WTC11 (cell line): ENCODE results near the gene PKIB. TPM values are rescaled to one million over a fixed set of nuclear protein-coding genes. Genes with fewer than 3 reads are reported as not detected.

ENCODE experiments used
- ATAC-seq: fragments of 200-7000 bp; cut with Tn5 transposase; 2 replicates; pipeline ENCODE4 v1.10.0; 2021; ENCODE audit warnings: mild to moderate bottlenecking, moderate library complexity
- CTCF ChIA-PET: fragments of 300-600 bp; sonication (Branson Sonifier 250); formaldehyde crosslinking; loops from one replicate; lab custom pipeline; 2021; ENCODE audit warnings: antibody characterized with exemption; lab: Charles Lee
- POLR2A ChIA-PET: fragments of 350-600 bp; sonication (Branson Sonifier 250); formaldehyde crosslinking; loops from one replicate; lab custom pipeline; 2021; ENCODE audit warnings: antibody characterized with exemption; lab: Charles Lee
- DNase-seq: peaks from one replicate; pipeline ENCODE4 v3.0.0; 2021; ENCODE audit warnings: low spot score
- H3K27ac Mint-ChIP-seq: 2 replicates; pipeline ENCODE4 v1.8.0; 2021; ENCODE audit warnings: mixed read lengths
- H3K27me3 Mint-ChIP-seq: 2 replicates; pipeline ENCODE4 v1.8.0; 2021; ENCODE audit warnings: low read depth, mild to moderate bottlenecking, moderate library complexity, mixed read lengths
- H3K36me3 Mint-ChIP-seq: 2 replicates; pipeline ENCODE4 v1.8.0; 2021; ENCODE audit warnings: mixed read lengths
- H3K4me1 Mint-ChIP-seq: 2 replicates; pipeline ENCODE4 v1.8.0; 2022; ENCODE audit warnings: mixed read lengths
- H3K4me3 Mint-ChIP-seq: 2 replicates; pipeline ENCODE4 v1.8.0; 2021; ENCODE audit warnings: mild to moderate bottlenecking, moderate library complexity, mixed read lengths
- H3K9me3 Mint-ChIP-seq: 2 replicates; pipeline ENCODE4 v1.8.0; 2021; ENCODE audit warnings: mixed read lengths
- CBFB ChIP-seq: sonication (generic); formaldehyde crosslinking; IDR thresholded peaks from 2 replicates; pipeline ENCODE4 v1.8.1; 2022; ENCODE audit warnings: mild to moderate bottlenecking, low read depth, missing genetic modification reagents
- ELF4 ChIP-seq: sonication (generic); formaldehyde crosslinking; IDR thresholded peaks from 2 replicates; pipeline ENCODE4 v1.8.1; 2022; ENCODE audit warnings: low read depth, mild to moderate bottlenecking, moderate library complexity, missing genetic modification reagents
- EMX1 ChIP-seq: fragments of 250-450 bp; sonication (Bioruptor Pico); IDR thresholded peaks from 2 replicates; pipeline ENCODE4 v1.8.0; 2021; ENCODE audit warnings: mild to moderate bottlenecking
- ETV6 ChIP-seq: sonication (generic); formaldehyde crosslinking; IDR thresholded peaks from 2 replicates; pipeline ENCODE4 v1.8.1; 2022; ENCODE audit warnings: mild to moderate bottlenecking, missing genetic modification reagents
- FOXJ3 ChIP-seq: sonication (generic); formaldehyde crosslinking; IDR thresholded peaks from 2 replicates; pipeline ENCODE4 v1.9.0; 2021; ENCODE audit warnings: missing genetic modification reagents, mild to moderate bottlenecking, borderline replicate concordance
- MYBL2 ChIP-seq: sonication (generic); formaldehyde crosslinking; IDR thresholded peaks from 2 replicates; pipeline ENCODE4 v1.8.1; 2023; ENCODE audit warnings: mild to moderate bottlenecking, moderate library complexity, missing genetic modification reagents
- NFE2L1 ChIP-seq: sonication (generic); formaldehyde crosslinking; IDR thresholded peaks from 2 replicates; pipeline ENCODE4 v1.8.1; 2023; ENCODE audit warnings: missing genetic modification reagents
- NFYB ChIP-seq: sonication (generic); formaldehyde crosslinking; conservative IDR thresholded peaks from 2 replicates; pipeline ENCODE4 v1.8.0; 2022; ENCODE audit warnings: low read depth, missing genetic modification reagents
- NR1H2 ChIP-seq: sonication (generic); formaldehyde crosslinking; IDR thresholded peaks from 2 replicates; pipeline ENCODE4 v1.9.0; 2021; ENCODE audit warnings: mild to moderate bottlenecking, moderate library complexity, missing genetic modification reagents
- TP53 ChIP-seq: sonication (generic); formaldehyde crosslinking; IDR thresholded peaks from 2 replicates; pipeline ENCODE4 v1.8.1; 2023; ENCODE audit warnings: mild to moderate bottlenecking, missing genetic modification reagents
- ZNF121 ChIP-seq: sonication (generic); formaldehyde crosslinking; IDR thresholded peaks from 2 replicates; pipeline ENCODE4 v1.8.0; 2023; ENCODE audit warnings: missing genetic modification reagents
- ZNF219 ChIP-seq: sonication (generic); formaldehyde crosslinking; IDR thresholded peaks from 2 replicates; pipeline ENCODE4 v1.8.0; 2023; ENCODE audit warnings: missing genetic modification reagents, mild to moderate bottlenecking, borderline replicate concordance
- ZNF232 ChIP-seq: sonication (generic); formaldehyde crosslinking; IDR thresholded peaks from 2 replicates; pipeline ENCODE4 v1.8.0; 2022; ENCODE audit warnings: mild to moderate bottlenecking, missing genetic modification reagents
- ZNF317 ChIP-seq: sonication (generic); formaldehyde crosslinking; IDR thresholded peaks from 2 replicates; pipeline ENCODE4 v1.8.1; 2023; ENCODE audit warnings: low read depth, mild to moderate bottlenecking, moderate library complexity, missing genetic modification reagents, borderline replicate concordance
- total RNA-seq: library from RNA; stranded (reverse); gene quantifications from 3 replicates; pipeline ENCODE4 v1.2.3, GENCODE V29; 2021
- TF ChIP-seq, protein P1 (sequence below): sonication (generic); formaldehyde crosslinking; IDR thresholded peaks from 2 replicates; pipeline ENCODE4 v1.8.1; 2022; ENCODE audit warnings: low read depth, missing genetic modification reagents, borderline replicate concordance
- TF ChIP-seq, protein P2 (sequence below): fragments of 250-450 bp; sonication (Bioruptor Pico); IDR thresholded peaks from 2 replicates; pipeline ENCODE4 v1.9.0; 2021; ENCODE audit warnings: mild to moderate bottlenecking
- TF ChIP-seq, protein P3 (sequence below): sonication (generic); formaldehyde crosslinking; IDR thresholded peaks from 2 replicates; pipeline ENCODE4 v1.8.1; 2022; ENCODE audit warnings: low read depth, mild to moderate bottlenecking, moderate library complexity, missing genetic modification reagents, borderline replicate concordance
- TF ChIP-seq, protein P4 (sequence below): fragments of 250-450 bp; sonication (Bioruptor Pico); IDR thresholded peaks from 2 replicates; pipeline ENCODE4 v2.1.2; 2022; ENCODE audit warnings: mild to moderate bottlenecking, moderate library complexity
- TF ChIP-seq, protein P5 (sequence below): sonication (generic); formaldehyde crosslinking; IDR thresholded peaks from 2 replicates; pipeline ENCODE4 v1.8.1; 2022; ENCODE audit warnings: mild to moderate bottlenecking, moderate library complexity, missing genetic modification reagents
- TF ChIP-seq, protein P6 (sequence below): fragments of 250-450 bp; sonication (Bioruptor Pico); IDR thresholded peaks from 2 replicates; pipeline ENCODE4 v1.9.0; 2021; ENCODE audit warnings: mild to moderate bottlenecking, borderline replicate concordance
- TF ChIP-seq, protein P7 (sequence below): sonication (generic); formaldehyde crosslinking; IDR thresholded peaks from 2 replicates; pipeline ENCODE4 v1.8.0; 2022; ENCODE audit warnings: mild to moderate bottlenecking, missing genetic modification reagents

The PKIB gene
- total RNA-seq, 1 experiment from 2014 or later = 26.4 TPM

DNA sequence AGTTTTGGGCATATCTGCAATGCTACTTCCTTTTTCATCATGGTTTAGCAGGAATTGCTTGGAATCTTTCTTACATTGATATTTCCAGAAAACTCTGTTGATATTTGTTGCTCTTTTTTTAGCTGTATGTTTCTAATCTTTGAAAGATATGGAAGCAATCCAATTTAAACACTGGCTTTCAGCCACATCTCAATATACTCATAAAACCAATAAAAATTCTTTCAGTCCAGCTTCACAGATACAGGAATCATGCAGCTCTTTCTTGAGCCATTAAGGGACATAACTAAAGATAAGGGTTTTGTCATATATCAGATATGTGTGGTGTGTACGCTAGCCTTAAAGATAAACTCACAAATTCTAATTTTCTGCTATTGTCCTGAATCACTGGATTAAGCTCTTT, 47.4 kb downstream of the PKIB start:
- ATAC-seq = no peak
- Mint-ChIP-seq H3K4me1 (no peaks in the 10 kb centered on the region), H3K4me3 (no peak overlapping the region)
- POLR2A ChIA-PET = no interaction called here
- no peak for TF ChIP-seq EMX1 (CRISPR knock-in tag)
- TF ChIP-seq, all 79 proteins: peak for 0
- CTCF ChIA-PET = interaction anchor here (0.7 kb wide), 1 partner anchor 64 kb away, joined by 3 read pairs; no protein-coding TSS in a partner anchor
- Mint-ChIP-seq H3K36me3 (no peaks in the 10 kb centered on the region), H3K27me3 (no peaks in the 10 kb centered on the region), H3K27ac (no peak overlapping the region), H3K9me3 (no peaks in the 10 kb centered on the region)
- DNase-seq = no peak

DNA sequence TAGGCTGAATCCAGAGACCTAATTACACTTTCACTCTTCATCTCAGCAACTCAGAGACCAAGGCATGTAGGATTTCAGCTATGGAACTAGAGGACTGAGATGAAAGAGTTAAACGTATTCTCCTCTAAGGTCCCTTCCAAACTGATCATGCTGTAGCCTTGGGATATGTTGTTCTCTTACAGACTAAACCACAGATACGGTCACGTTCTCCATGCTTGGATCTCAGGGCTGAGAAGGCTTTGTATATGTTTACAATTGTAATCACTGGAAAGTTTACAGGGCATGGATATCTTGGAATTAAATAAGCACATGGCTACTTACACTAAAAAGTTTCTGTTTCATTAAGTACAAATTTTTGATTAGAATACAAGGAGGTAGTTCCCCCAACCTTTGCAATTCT, 50.1 kb downstream of the PKIB start:
- TF ChIP-seq ZNF121 (CRISPR knock-in tag) = no peak
- TF ChIP-seq FOXJ3 = no peak
- TF ChIP-seq ZNF219 (CRISPR knock-in tag) = no peak
- TF ChIP-seq, protein P1, sequence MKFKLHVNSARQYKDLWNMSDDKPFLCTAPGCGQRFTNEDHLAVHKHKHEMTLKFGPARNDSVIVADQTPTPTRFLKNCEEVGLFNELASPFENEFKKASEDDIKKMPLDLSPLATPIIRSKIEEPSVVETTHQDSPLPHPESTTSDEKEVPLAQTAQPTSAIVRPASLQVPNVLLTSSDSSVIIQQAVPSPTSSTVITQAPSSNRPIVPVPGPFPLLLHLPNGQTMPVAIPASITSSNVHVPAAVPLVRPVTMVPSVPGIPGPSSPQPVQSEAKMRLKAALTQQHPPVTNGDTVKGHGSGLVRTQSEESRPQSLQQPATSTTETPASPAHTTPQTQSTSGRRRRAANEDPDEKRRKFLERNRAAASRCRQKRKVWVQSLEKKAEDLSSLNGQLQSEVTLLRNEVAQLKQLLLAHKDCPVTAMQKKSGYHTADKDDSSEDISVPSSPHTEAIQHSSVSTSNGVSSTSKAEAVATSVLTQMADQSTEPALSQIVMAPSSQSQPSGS (CRISPR knock-in tag) = no peak
- TF ChIP-seq CBFB (CRISPR knock-in tag) = no peak
- TF ChIP-seq MYBL2 (CRISPR knock-in tag) = no peak
- TF ChIP-seq, protein P2, sequence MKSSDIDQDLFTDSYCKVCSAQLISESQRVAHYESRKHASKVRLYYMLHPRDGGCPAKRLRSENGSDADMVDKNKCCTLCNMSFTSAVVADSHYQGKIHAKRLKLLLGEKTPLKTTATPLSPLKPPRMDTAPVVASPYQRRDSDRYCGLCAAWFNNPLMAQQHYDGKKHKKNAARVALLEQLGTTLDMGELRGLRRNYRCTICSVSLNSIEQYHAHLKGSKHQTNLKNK = no peak
- TF ChIP-seq, protein P3, sequence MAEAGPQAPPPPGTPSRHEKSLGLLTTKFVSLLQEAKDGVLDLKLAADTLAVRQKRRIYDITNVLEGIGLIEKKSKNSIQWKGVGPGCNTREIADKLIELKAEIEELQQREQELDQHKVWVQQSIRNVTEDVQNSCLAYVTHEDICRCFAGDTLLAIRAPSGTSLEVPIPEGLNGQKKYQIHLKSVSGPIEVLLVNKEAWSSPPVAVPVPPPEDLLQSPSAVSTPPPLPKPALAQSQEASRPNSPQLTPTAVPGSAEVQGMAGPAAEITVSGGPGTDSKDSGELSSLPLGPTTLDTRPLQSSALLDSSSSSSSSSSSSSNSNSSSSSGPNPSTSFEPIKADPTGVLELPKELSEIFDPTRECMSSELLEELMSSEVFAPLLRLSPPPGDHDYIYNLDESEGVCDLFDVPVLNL = no peak
- TF ChIP-seq TP53 (CRISPR knock-in tag) = no peak
- no peak for TF ChIP-seq EMX1 (CRISPR knock-in tag)
- no peak for TF ChIP-seq ZNF232 (CRISPR knock-in tag)
- TF ChIP-seq ETV6 (CRISPR knock-in tag) = no peak
- CTCF ChIA-PET = no interaction called here
- Mint-ChIP-seq H3K9me3 (no peaks in the 10 kb centered on the region), H3K4me1 (no peaks in the 10 kb centered on the region), H3K36me3 (no peaks in the 10 kb centered on the region), H3K27me3 (no peaks in the 10 kb centered on the region), H3K27ac (no peak overlapping the region), H3K4me3 (no peak overlapping the region)
- POLR2A ChIA-PET = no interaction called here
- no peak for DNase-seq
- ATAC-seq = no peak

DNA sequence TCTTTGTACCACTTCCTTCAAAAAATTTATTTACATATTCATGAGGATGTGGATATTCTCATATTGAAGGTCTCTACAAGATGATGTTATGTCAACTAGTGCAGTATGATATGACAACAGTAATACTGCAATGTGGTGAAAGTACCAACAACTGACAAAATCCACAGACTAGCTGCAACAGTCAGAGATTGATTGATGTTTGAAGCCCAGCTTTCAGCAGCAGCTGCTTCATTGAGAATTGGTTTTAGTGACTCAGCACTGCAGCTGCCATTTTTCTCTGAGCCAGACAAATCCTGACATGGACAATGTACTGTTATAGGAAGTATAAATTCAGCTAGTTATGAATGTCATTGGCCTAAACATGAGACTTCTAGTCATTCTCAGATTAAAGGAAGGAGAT, 53.8 kb downstream of the PKIB start:
- no peak for TF ChIP-seq ELF4 (CRISPR knock-in tag)
- TF ChIP-seq NR1H2 = no peak
- TF ChIP-seq MYBL2 (CRISPR knock-in tag) = no peak
- TF ChIP-seq, protein P4, sequence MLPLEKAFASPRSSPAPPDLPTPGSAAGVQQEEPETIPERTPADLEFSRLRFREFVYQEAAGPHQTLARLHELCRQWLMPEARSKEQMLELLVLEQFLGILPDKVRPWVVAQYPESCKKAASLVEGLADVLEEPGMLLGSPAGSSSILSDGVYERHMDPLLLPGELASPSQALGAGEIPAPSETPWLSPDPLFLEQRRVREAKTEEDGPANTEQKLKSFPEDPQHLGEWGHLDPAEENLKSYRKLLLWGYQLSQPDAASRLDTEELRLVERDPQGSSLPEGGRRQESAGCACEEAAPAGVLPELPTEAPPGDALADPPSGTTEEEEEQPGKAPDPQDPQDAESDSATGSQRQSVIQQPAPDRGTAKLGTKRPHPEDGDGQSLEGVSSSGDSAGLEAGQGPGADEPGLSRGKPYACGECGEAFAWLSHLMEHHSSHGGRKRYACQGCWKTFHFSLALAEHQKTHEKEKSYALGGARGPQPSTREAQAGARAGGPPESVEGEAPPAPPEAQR = no peak
- TF ChIP-seq, protein P5, sequence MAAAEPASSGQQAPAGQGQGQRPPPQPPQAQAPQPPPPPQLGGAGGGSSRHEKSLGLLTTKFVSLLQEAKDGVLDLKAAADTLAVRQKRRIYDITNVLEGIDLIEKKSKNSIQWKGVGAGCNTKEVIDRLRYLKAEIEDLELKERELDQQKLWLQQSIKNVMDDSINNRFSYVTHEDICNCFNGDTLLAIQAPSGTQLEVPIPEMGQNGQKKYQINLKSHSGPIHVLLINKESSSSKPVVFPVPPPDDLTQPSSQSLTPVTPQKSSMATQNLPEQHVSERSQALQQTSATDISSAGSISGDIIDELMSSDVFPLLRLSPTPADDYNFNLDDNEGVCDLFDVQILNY (CRISPR knock-in tag) = no peak
- ATAC-seq (no peak), DNase-seq (no peak)
- no peak overlapping the region for H3K27ac Mint-ChIP-seq
- H3K9me3 Mint-ChIP-seq = no peaks in the 10 kb centered on the region
- H3K27me3 Mint-ChIP-seq = no peaks in the 10 kb centered on the region
- no peaks in the 10 kb centered on the region for H3K36me3 Mint-ChIP-seq
- CTCF ChIA-PET = no interaction called here
- no peak overlapping the region for H3K4me3 Mint-ChIP-seq
- POLR2A ChIA-PET = no interaction called here
- no peaks in the 10 kb centered on the region for H3K4me1 Mint-ChIP-seq

DNA sequence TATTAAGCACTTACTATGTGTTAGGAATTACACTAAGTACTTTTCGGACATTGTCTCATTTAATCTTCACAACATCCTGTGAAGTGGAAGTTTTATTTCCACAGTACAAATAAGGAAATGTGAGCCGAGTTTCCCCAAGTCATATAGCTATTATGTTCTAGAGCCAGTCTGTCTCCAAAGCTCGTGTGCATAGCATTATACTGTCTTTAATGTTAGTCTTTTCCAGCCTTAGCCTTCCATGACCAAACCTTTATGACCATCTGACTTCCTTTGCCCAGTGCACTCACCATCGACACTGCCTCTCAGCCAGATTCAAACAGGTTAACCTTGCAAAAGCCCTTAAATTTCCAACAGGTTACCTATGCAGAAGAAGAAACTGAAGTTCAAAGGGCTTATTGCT, 55.7 kb downstream of the PKIB start:
- no peaks in the 10 kb centered on the region for H3K4me1 Mint-ChIP-seq
- no peak overlapping the region for H3K27ac Mint-ChIP-seq
- ATAC-seq (no peak), DNase-seq (no peak)
- CTCF ChIA-PET = no interaction called here
- no peaks in the 10 kb centered on the region for H3K36me3 Mint-ChIP-seq
- H3K9me3 Mint-ChIP-seq = no peaks in the 10 kb centered on the region
- H3K4me3 Mint-ChIP-seq = no peak overlapping the region
- no peaks in the 10 kb centered on the region for H3K27me3 Mint-ChIP-seq
- POLR2A ChIA-PET = no interaction called here
- TF ChIP-seq NFE2L1 (CRISPR knock-in tag) (no peak), ETV6 (CRISPR knock-in tag) (no peak), NFYB (CRISPR knock-in tag) (no peak), ZNF317 (CRISPR knock-in tag) (no peak)
- TF ChIP-seq, protein P6, sequence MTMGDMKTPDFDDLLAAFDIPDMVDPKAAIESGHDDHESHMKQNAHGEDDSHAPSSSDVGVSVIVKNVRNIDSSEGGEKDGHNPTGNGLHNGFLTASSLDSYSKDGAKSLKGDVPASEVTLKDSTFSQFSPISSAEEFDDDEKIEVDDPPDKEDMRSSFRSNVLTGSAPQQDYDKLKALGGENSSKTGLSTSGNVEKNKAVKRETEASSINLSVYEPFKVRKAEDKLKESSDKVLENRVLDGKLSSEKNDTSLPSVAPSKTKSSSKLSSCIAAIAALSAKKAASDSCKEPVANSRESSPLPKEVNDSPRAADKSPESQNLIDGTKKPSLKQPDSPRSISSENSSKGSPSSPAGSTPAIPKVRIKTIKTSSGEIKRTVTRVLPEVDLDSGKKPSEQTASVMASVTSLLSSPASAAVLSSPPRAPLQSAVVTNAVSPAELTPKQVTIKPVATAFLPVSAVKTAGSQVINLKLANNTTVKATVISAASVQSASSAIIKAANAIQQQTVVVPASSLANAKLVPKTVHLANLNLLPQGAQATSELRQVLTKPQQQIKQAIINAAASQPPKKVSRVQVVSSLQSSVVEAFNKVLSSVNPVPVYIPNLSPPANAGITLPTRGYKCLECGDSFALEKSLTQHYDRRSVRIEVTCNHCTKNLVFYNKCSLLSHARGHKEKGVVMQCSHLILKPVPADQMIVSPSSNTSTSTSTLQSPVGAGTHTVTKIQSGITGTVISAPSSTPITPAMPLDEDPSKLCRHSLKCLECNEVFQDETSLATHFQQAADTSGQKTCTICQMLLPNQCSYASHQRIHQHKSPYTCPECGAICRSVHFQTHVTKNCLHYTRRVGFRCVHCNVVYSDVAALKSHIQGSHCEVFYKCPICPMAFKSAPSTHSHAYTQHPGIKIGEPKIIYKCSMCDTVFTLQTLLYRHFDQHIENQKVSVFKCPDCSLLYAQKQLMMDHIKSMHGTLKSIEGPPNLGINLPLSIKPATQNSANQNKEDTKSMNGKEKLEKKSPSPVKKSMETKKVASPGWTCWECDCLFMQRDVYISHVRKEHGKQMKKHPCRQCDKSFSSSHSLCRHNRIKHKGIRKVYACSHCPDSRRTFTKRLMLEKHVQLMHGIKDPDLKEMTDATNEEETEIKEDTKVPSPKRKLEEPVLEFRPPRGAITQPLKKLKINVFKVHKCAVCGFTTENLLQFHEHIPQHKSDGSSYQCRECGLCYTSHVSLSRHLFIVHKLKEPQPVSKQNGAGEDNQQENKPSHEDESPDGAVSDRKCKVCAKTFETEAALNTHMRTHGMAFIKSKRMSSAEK = no peak
- TF ChIP-seq, protein P7, sequence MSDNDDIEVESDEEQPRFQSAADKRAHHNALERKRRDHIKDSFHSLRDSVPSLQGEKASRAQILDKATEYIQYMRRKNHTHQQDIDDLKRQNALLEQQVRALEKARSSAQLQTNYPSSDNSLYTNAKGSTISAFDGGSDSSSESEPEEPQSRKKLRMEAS (CRISPR knock-in tag) = no peak
